Measurements from ENCODE around the gene FASLG.

DNA sequence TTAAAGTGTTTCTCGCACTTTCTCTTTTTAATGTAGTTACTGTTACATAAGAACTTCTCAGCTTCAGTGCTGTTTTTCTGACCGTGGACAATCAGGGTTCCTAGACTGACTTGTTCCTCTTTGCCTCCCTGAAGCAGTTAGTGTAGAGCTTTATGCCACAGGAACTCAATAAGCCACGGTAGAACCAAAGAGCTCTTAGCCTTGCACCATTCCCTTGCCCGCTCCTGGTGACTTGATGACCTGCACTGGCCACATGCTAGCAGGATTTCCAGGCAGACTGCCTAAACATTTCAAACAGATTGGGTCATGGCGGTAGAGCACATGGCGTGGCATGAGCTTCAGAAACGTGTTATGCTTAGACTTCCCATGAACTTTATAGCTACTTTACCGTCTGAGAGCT lies 18.8 kb upstream of the FASLG start:
- no peak for TF ChIP-seq CTCF (IDR thresholded peaks at IDR 0.05 in 8 of 11, conservative IDR thresholded peaks at IDR 0.05 in 3 of 11)
- TF ChIP-seq POLR2A (IDR thresholded peaks at IDR 0.05) = no peak
